Activated T-cell treated with anti-CD3 and anti-CD28 coated beads, Interleukin-2, amount 50 U/mL, for 72 hours (primary cell): ENCODE data around the gene MEIS1. TPM values are rescaled to one million over a fixed set of nuclear protein-coding genes. Genes with fewer than 3 reads are reported as not detected.

Experiments used
- ATAC-seq, 2 donors: fragments of 150-1000 bp; cut with Tn5 transposase; replicated peaks in 1 of 2; 2 replicates each; pipeline ENCODE4 v1.10.0; 2021; ENCODE audit warnings: moderate library complexity in 2 of 2, mild to moderate bottlenecking in 1 of 2
- DNase-seq, 2 donors: peaks; one replicate each; pipeline ENCODE4 v3.0.0; 2021 to 2022; ENCODE audit warnings: mixed read lengths in 1 of 2
- H3K27ac Mint-ChIP-seq: one replicate; pipeline ENCODE4 v1.8.0; 2022; ENCODE audit warnings: mild to moderate bottlenecking, moderate library complexity, mixed read lengths
- H3K27me3 Mint-ChIP-seq: one replicate; pipeline ENCODE4 v1.8.0; 2022; ENCODE audit warnings: low read depth, mixed read lengths
- H3K36me3 Mint-ChIP-seq, 2 donors: one replicate each; pipeline ENCODE4 v1.8.0; 2022; ENCODE audit warnings: mixed read lengths in 2 of 2, mild to moderate bottlenecking in 1 of 2; ENCODE audit not compliant: insufficient read depth in 2 of 2
- H3K4me1 Mint-ChIP-seq: one replicate; pipeline ENCODE4 v1.8.0; 2022; ENCODE audit warnings: low read depth, mixed read lengths
- H3K4me3 Mint-ChIP-seq, 2 donors: one replicate each; pipeline ENCODE4 v1.8.0; 2022; ENCODE audit warnings: mild to moderate bottlenecking in 2 of 2, mixed read lengths in 2 of 2, moderate library complexity in 2 of 2
- H3K9me3 Mint-ChIP-seq, 2 donors: one replicate each; pipeline ENCODE4 v1.8.0; 2022; ENCODE audit warnings: mixed read lengths in 2 of 2
- total RNA-seq, 2 donors: library from RNA; stranded (reverse); gene quantifications; one replicate each; pipeline ENCODE4 v1.2.3, GENCODE V29; 2022

MEIS1 gene
- total RNA-seq, 2 donors from 2014 or later: 0.34 TPM; not detected in 1

GRCh38 chr2:66579186-66580126, 144.5 kb downstream of the MEIS1 start:
- no peak for ATAC-seq
- H3K4me3 Mint-ChIP-seq: no peak overlapping the region
- H3K27me3 Mint-ChIP-seq: peaks cover 58% of the 10 kb centered on the region
- no peak for DNase-seq
- no peaks in the 10 kb centered on the region for H3K36me3 Mint-ChIP-seq
- H3K27ac Mint-ChIP-seq: no peak overlapping the region
- H3K4me1 Mint-ChIP-seq: peaks cover 8% of the 10 kb centered on the region
- H3K9me3 Mint-ChIP-seq: no peaks in the 10 kb centered on the region

GRCh38 chr2:66580166-66581049, 145.5 kb downstream of the MEIS1 start:
- Mint-ChIP-seq H3K9me3 (no peaks in the 10 kb centered on the region), H3K27ac (no peak overlapping the region), H3K27me3 (peaks cover 50% of the 10 kb centered on the region), H3K4me1 (peaks cover 2% of the 10 kb centered on the region), H3K36me3 (no peaks in the 10 kb centered on the region), H3K4me3 (no peak overlapping the region)
- ATAC-seq (no peak), DNase-seq (no peak)

- H3K27me3 Mint-ChIP-seq: peaks cover 44% of the 10 kb centered on the region
These were observed 146.6 kb downstream of the MEIS1 start for GRCh38 chr2:66581339-66582103.

GRCh38 chr2:66582104-66582986, 147.4 kb downstream of the MEIS1 start:
- H3K27ac Mint-ChIP-seq: no peak overlapping the region
- no peaks in the 10 kb centered on the region for H3K36me3 Mint-ChIP-seq
- no peak for ATAC-seq
- no peak overlapping the region for H3K4me3 Mint-ChIP-seq
- no peaks in the 10 kb centered on the region for H3K4me1 Mint-ChIP-seq
- H3K27me3 Mint-ChIP-seq: peaks cover 35% of the 10 kb centered on the region
- DNase-seq: no peak
- H3K9me3 Mint-ChIP-seq: no peaks in the 10 kb centered on the region

More at GRCh38 chr2:66581339-66582103, 146.6 kb downstream of the MEIS1 start:
- Mint-ChIP-seq H3K4me3 (no peak overlapping the region), H3K27ac (no peak overlapping the region), H3K36me3 (no peaks in the 10 kb centered on the region), H3K4me1 (no peaks in the 10 kb centered on the region), H3K9me3 (no peaks in the 10 kb centered on the region)
- ATAC-seq: no peak
- DNase-seq: no peak

GRCh38 chr2:66582987-66583880, 148.3 kb downstream of the MEIS1 start:
- Mint-ChIP-seq H3K4me3 (no peak overlapping the region), H3K27me3 (peaks cover 26% of the 10 kb centered on the region), H3K4me1 (no peaks in the 10 kb centered on the region), H3K36me3 (no peaks in the 10 kb centered on the region), H3K27ac (no peak overlapping the region), H3K9me3 (no peaks in the 10 kb centered on the region)
- DNase-seq: no peak
- no peak for ATAC-seq

- DNase-seq (no peak), ATAC-seq (no peak)
- H3K4me1 Mint-ChIP-seq: no peaks in the 10 kb centered on the region
- H3K36me3 Mint-ChIP-seq: no peaks in the 10 kb centered on the region
- no peaks in the 10 kb centered on the region for H3K9me3 Mint-ChIP-seq
- no peak overlapping the region for H3K4me3 Mint-ChIP-seq
- H3K27ac Mint-ChIP-seq: no peak overlapping the region
- H3K27me3 Mint-ChIP-seq: peaks cover 20% of the 10 kb centered on the region
These were observed 149.0 kb downstream of the MEIS1 start for GRCh38 chr2:66583881-66584280.

GRCh38 chr2:66585587-66585986, 150.7 kb downstream of the MEIS1 start:
- Mint-ChIP-seq H3K9me3 (peaks cover 0 to 2% of the 10 kb centered on the region in 2 donors), H3K27me3 (peaks cover 6% of the 10 kb centered on the region), H3K27ac (no peak overlapping the region), H3K4me1 (no peaks in the 10 kb centered on the region), H3K36me3 (peaks cover 0 to 2% of the 10 kb centered on the region in 2 donors), H3K4me3 (no peak overlapping the region)
- ATAC-seq: no peak
- no peak for DNase-seq

- Mint-ChIP-seq H3K4me3 (no peak overlapping the region), H3K27ac (no peak overlapping the region), H3K36me3 (peaks cover 0 to 2% of the 10 kb centered on the region in 2 donors), H3K9me3 (peaks cover 0 to 2% of the 10 kb centered on the region in 2 donors), H3K4me1 (no peaks in the 10 kb centered on the region), H3K27me3 (no peaks in the 10 kb centered on the region)
- DNase-seq: no peak
- ATAC-seq: no peak
These were observed 152.3 kb downstream of the MEIS1 start for GRCh38 chr2:66587216-66587615.

- H3K4me1 Mint-ChIP-seq: no peaks in the 10 kb centered on the region
- H3K4me3 Mint-ChIP-seq: no peak overlapping the region
- peaks cover 0 to 2% of the 10 kb centered on the region in 2 donors for H3K36me3 Mint-ChIP-seq
- ATAC-seq (no peak), DNase-seq (no peak)
- H3K27ac Mint-ChIP-seq: no peak overlapping the region
- H3K27me3 Mint-ChIP-seq: no peaks in the 10 kb centered on the region
- peaks cover 0 to 3% of the 10 kb centered on the region in 2 donors for H3K9me3 Mint-ChIP-seq
These were observed 159.1 kb downstream of the MEIS1 start for GRCh38 chr2:66594001-66594400.

GRCh38 chr2:66595556-66595955, 160.6 kb downstream of the MEIS1 start:
- no peak for ATAC-seq
- no peaks in the 10 kb centered on the region for H3K36me3 Mint-ChIP-seq
- no peak overlapping the region for H3K27ac Mint-ChIP-seq
- no peaks in the 10 kb centered on the region for H3K27me3 Mint-ChIP-seq
- DNase-seq: no peak
- H3K4me3 Mint-ChIP-seq: no peak overlapping the region
- peaks cover 0 to 1% of the 10 kb centered on the region in 2 donors for H3K9me3 Mint-ChIP-seq
- H3K4me1 Mint-ChIP-seq: no peaks in the 10 kb centered on the region

- Mint-ChIP-seq H3K27ac (no peak overlapping the region), H3K9me3 (peaks cover 0 to 1% of the 10 kb centered on the region in 2 donors), H3K4me1 (no peaks in the 10 kb centered on the region), H3K27me3 (no peaks in the 10 kb centered on the region), H3K36me3 (no peaks in the 10 kb centered on the region), H3K4me3 (no peak overlapping the region)
- DNase-seq (no peak), ATAC-seq (no peak)
These were observed 161.3 kb downstream of the MEIS1 start for GRCh38 chr2:66596256-66596655.
